HG03520 (cell line): ENCODE measurements around the gene SPOCD1.
"Not testable (repeated sequence)": the region's sequence is repeated elsewhere in the genome, so short reads cannot be mapped to it uniquely, and the experiment has no call there.

ENCODE experiments used
- ATAC-seq: cut with Tn5 transposase; IDR thresholded peaks from one replicate; pipeline ENCODE4 v1.9.1; 2021; ENCODE audit warnings: mild to moderate bottlenecking, moderate library complexity; ENCODE audit not compliant: unreplicated experiment

The SPOCD1 gene

DNA sequence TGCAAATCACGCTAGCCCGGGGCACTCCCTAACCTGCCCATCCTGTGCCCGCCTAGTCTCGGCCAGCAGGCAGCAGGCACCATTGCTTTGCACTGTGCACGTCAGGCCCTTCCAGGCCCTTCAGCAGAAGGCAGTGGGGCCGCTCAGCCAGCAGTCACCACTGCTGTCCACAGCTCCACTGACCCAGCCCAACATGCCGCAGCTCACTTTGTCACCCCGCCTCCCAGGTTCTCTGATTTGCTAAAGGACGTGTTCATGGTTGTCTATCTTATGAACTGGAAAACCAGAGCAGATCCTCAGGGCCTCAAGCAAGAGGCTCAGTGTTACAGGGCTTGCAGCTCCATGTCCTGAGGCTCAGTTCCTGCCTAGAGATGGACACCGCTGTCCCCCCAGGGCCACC lies 14.2 kb upstream of the SPOCD1 start:
- ATAC-seq = no peak

DNA sequence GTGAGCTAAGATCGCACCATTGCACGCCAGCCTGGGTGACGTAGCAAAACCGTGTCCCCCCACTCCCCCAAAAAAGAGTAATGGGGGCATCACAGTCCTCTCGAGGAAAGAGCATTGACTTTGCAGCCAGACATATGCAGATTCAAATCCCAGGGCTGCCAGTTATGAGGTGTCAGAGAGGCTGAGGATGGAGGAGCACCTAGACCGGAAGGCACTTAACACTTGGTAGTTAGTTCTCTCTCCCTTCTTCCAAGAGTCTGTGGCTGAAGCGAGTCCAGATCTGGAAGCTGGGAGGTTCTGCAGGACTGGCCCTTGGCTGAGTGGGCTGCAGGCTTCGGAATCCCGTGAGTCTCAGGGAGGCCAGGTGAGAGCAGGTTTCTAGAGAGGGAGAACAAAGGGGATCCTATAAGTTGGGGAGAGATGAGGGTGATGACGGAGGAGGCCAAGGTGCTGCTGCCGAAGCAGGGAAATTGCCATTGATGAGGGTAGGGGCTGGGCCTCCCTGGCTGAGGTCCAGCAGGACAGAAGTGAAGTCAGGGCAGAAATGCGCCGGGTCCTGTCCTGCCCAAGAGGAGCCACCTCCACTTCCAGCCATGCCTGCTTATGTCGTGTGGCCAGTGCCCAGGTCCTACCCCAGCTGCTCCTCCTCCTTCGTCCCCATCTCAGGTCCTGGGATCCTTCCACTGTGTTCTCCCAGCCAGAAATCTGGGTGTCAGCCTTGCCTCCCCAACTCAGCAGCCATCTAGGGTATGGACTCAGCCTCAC lies 13.3 kb upstream of the SPOCD1 start:
- no peak for ATAC-seq

DNA sequence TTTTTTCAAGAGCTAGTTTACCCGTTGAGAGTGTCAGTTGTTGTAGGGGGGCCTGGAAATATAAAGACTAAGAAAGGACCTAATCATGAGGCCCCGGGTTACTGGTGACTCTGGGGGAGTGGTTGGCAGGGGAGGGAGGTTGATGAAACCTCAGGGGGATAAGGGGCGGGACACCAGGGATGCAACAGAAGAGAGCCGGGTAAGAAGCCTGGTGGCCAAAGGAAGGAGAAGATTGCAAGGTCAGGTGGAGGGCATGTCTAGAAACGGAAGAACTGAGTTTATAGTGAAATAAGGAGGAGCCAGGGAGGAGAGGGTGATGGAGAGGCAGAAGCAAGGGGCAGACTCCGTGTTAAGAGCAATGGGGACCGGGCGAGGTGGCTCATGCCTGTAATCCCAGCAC lies 12.5 kb upstream of the SPOCD1 start:
- ATAC-seq = no peak

- no peak for ATAC-seq
These were observed 8.0 kb upstream of the SPOCD1 start for GRCh38 chr1:31823780-31824179.

DNA sequence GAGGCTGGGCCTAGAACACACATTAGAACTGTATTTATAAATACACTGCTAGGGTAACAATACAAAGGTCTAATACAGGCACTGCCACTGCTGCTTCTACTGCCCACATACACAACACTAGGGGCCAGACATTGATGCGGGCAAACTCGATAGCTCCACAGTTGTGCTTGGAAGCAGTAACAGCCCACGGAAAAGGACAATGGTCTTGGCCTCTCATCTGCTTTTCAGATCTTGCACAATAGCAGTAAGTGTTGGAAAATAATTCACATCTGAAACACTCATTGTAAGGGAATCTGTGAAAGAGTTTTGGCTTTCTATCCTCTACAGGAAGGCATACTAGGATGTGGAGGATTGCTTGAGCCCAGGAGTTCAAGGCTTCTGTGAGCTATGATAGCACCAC lies 6.9 kb upstream of the SPOCD1 start:
- ATAC-seq = no peak

DNA sequence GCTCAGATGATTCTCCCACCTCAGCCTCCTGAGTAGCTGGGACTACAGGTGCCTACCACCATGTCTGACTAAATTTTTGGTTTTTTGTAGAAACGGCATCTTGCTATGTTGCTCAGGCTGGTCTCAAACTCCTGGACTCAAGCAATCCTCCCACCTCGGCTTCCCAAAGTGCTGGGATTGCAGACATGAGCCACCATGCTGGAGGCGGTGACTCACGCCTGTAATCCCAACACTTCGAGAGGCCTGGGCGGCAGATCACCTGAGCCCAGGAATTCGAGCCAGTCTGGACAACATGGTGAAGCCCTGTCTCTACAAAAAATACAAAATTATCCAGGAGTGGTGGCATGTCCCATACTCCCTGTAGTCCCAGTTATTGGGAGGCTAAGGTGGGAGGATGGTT lies 4.4 kb upstream of the SPOCD1 start:
- not testable (repeated sequence) for ATAC-seq

DNA sequence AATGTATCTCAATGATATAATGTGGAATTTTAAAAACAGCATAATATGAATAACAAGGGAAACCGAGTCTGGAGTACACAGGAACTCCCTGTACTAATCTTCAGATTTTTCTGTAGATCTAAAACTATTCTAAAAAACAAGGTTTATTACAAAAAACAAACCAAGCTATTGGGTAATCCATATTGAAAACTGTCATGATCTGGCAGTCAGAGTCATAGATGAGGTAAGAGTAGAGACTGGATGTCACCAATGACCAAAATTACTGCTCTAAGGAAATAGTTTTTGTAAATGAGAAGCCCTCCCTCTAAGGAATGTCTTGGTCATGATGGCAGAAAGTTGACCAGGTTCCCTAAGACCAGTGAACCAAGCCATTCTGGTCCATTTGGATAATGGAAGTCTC lies 2.4 kb upstream of the SPOCD1 start:
- ATAC-seq = no peak

DNA sequence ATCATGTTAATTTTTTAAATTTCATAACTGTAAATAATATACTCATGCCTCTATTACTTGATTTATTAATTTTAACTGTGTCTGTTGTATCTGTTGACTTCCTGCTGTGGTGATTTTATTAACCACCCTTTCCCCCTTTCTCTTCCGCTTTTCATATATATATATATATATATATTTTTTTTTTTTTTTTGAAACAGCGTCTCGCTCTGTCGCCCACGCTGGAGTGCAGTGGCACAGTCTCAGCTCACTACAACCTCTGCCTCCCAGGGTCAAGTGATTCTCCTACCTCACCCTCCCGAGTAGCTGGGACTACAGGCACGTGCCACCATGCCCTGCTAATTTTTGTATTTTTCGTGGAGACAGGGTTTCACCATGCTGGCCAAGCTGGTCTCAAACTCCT lies 1.1 kb upstream of the SPOCD1 start:
- ATAC-seq = not testable (repeated sequence)

DNA sequence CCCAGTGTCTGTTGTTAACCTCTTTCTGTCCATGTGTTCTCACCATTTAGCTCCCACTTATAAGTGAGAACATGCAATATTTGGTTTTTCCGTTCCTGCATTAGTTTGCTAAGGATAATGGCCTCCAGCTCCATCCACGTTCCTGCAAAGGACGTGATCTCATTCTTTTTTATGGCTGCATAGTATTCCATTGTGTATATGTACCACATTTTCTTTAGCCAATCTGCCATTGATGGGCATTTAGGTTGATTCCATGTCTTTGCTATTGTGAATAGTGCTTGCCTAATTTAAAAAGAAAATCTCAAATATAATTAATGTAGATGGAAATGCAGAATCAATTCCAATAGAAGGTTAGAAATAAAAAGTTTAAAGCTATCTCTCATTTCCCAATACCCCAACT lies 679 bp upstream of the SPOCD1 start:
- ATAC-seq = not testable (repeated sequence)

DNA sequence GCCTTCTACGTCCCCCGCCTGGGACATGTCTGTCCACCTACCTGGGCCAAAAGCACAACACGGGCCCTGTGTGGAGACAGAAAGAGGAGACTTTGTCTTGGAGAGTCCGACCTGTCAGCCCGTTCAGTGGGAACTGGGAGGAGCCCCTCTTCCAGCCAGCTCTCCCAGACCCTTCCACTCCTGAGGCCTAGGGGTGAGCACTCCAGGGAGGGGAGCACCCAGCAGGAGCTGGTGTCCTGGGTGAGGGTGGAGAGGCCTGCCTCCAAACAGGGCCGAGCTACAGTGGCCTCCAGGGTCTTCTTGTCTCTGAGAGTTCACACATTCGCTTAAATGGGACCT lies 546 bp downstream of the SPOCD1 start:
- ATAC-seq = no peak

DNA sequence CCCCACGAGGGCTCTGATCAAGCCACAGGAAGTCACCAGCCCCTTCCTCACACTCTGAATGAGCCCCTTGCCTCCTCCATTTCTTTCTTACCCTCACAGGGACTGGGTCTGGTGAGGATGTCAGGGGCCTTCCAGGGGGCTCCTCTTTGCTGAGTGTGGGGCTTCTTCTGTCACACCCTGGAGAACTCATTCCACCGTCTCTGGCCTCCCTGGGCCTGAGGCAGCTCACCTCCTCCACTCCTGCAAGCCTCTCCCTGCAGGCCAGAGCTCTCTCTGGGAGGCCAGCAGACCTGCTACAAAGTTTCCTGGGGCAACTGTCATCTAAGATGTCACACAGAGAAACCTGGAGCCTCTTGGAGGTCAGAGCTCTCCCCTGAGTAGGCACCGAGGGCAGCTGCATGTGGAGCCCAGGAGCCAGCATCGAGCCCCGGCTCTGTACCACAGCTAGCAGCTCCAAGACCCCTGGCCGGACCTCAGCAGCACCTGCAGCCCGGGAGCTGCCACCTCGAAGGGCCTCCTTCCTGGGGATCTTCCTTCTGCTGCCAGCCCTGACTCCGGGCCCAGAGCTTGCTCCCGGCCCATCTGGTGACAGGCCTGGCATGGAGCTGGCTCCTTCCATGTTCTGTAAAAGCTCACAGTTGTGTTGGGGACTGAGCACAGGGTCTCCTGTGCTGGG lies 1.1 kb downstream of the SPOCD1 start:
- ATAC-seq = no peak

DNA sequence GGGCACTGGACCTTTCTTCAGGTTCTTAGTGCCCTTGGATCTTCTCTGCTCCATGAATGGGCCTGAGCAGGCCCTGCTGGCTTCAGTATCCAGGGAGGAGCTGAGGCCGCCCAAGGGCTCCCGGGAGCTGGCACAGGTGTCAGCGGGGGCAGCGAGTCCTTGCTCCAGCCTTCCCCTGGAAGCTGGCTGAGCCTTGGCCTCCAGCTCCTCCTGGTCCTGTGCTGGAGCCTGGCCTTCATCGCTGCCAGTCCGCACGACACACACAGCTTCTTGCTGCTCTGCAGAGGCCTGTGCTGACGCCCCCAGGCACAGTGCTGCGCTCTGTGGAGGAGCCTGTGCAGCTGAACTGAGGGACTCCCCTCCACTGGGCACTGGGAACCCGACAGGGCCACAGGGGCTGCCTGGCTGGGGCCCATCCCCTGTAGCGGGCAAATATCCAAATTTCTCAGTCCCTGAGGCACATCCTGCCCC lies 1.7 kb downstream of the SPOCD1 start:
- ATAC-seq = no peak

DNA sequence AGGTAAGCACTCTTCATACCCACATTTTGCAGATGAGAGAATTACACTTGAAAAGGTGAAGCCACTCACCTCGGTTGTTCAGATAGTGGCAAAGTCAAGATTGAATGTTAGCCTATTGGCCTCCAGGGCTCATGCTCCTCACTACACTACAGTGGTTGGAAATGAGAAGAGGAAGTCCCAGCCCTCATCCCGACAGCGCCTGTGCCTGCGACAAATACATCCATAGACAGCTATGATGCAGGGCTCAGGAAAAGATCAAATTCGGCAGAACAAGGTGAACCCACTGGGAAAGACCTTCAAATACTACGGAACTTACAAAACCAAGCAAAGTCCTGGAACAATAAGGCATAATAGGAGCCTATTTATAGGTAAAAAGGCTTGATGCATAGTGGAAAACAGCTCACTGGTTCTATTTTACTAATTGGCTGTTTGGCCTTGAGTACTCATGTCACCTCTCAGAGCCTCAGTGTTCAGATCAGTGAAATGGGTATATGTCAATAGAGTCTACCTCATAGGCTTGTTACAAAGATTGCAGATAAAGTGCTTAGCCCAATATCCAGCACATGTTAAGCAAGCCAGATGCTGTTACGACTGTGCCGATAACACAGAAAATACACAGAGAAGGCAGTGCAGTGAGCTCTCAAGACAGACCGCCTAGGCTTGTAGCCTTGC lies 3.5 kb downstream of the SPOCD1 start:
- no peak for ATAC-seq

DNA sequence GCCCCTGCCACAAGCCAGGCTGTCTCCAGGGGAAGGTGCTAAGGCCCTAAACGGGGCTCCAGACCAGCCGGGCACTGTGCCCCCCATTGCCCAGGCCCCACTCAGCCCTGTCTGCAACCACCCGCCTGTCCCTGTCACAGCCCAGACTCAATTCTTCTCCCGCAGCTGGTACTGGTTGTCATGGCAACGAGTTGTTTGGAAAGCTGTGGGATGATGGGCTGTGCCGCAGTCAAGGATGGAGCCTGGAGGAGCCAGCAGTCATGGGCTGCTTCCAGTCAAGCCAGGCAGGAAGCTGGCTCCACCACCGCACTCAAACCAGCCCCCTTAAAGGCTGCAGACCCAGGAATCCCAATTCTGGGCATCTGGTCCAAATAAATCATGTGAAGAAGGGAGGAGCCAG lies 4.2 kb downstream of the SPOCD1 start:
- no peak for ATAC-seq

GRCh38 chr1:31809698-31810097 lies 6.1 kb downstream of the SPOCD1 start:
- no peak for ATAC-seq

DNA sequence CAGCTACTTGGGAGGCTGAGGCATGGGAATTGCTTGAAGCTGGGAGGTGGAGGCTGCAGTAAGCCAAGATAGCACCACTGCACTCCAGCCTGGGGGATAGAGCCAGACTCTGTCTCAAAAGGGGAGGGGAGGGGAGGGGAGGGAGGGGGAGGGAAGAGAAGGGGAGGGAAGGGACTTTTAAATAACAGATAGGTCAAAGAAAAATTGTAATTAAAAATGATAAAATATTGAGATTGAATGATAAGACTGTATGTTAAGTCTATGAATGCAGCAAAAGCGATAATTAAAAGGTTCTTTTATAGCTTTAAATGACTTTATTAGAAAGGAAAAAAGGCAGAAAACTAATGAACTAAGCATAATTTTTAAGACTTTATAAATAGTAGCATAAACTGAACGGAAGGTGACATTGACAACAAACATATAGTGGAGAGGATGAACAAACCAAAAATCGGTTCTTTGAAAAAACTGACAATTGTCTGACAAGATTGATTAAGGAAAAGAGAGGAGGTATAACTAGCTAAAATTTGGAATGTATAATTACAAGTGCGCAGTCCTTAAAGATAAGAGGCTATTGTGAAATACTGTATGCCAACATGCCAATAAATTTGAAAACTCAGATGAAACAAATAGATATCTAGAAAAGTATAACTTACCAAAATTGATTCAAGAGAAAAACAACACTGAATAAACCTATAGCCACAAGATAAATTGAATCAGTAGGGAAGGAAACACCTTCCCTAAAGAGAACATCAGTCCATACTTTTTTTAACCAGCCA lies 8.4 kb downstream of the SPOCD1 start:
- ATAC-seq = no peak

GRCh38 chr1:31805318-31805717 lies 10.5 kb downstream of the SPOCD1 start:
- no peak for ATAC-seq

DNA sequence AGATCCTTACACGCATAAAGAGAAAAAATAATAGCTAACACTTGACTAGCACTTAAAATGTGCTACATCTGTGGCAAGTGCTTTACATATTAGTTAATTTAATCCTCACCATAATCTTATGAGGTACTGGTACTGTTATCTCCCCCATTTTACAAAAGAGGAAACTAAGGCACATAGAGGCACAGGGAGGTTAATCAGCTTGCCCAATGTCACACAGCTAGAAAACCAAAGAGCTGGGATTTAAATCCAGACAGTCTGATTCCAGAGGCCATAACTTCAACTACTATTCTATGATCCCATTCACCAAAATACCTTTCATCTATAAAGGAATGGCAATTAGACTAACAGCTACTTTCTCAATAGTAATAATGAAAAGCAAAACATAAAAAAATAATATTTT lies 11.7 kb downstream of the SPOCD1 start:
- no peak for ATAC-seq

DNA sequence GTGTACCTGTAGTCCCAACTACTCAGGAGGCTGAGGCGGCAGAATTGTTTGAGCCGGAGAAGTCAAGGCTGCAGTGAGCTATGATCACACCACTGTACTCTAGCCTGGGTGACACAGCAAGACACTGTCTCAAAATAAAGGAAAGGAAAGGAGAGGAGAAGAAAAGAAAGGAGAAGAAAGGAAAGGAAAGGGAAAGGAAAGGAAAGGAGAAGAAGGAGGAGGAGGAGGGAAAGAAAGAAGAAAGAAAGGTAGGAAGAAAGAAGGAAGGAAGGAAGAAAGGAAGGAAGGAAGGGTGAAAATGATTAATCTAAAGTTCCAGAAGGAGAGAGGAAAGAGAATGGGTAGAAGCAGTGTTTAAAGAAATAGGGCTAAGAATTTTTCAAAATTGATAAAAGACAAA lies 12.2 kb downstream of the SPOCD1 start:
- no peak for ATAC-seq

DNA sequence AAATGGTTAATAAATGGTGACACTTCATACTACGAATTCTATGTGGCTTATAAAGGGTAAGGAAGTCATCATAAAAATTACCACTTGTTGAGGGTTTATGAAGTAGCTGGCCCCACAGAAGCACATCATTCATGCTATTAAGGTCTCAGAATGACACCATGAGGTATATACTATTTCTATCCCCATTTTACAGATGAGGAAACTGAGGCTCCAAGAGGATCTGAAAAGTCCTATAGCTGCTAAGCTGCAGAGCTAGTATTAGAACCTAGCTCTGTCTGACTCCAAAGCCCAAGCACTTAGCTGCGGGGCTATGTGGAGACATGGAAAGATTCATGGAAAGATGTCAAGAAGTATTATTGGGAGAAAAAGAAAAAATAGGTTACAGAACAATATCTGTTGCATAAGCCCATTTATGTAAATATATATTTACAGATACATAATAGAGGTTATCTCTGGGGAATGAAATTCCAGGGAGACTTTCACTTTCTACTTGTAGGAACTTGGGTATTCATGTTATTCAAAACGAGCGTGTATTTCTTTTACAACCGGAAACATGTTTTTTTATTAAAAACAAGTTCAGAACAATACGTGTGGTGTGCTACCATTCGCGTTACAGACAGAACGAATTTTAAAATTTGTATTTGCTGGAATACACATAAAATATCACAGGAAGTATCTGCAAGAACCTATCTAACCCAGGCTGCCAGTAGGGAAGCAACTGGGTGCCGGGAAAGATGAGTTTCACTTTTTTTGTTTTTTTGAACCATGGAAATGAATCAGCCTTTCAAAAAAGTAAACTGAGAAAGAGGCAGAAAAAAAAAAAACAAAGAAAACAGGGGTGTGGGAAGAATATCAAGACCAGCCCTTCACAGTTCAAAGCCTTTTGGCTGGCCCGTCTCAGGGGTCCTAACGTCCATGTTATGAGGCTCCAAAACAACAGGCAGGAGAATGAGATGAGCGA lies 13.4 kb downstream of the SPOCD1 start:
- ATAC-seq = no peak
